22Rv1 (cell line): ENCODE measurements around the gene ACACA.

Experiments used
- CTCF ChIP-seq: fragments of 450-650 bp; IDR thresholded peaks from 2 replicates; pipeline ENCODE4 v1.5.1; 2017; ENCODE audit warnings: mild to moderate bottlenecking
- ZFX ChIP-seq: fragments of 450-650 bp; IDR thresholded peaks from 2 replicates; pipeline ENCODE4 v1.6.1; 2017; ENCODE audit warnings: antibody characterized with exemption, borderline replicate concordance

GRCh38 chr17:37187262-37187661 lies 219.4 kb downstream of the ACACA start:
- TF ChIP-seq CTCF (no peak), ZFX (no peak)
